Natural killer cell (primary cell): Measurements from ENCODE around the gene SGPP1. TPM values are rescaled to one million over a fixed set of nuclear protein-coding genes. Genes with fewer than 3 reads are reported as not detected.

Source experiments
- ATAC-seq, 3 donors: fragments of 150-1000 bp in 2 of 3; fragments of 200-7000 bp in 1 of 3; cut with Tn5 transposase; 1 replicate in 1 of 3; 2 replicates in 2 of 3; pipeline ENCODE4 v1.10.0; 2021; ENCODE audit warnings: mild to moderate bottlenecking in 2 of 3, moderate library complexity in 2 of 3
- DNase-seq, 2 donors: peaks; one replicate each; pipeline versions ENCODE4 v3.0.0 to v3.0.0-alpha.2; 2013 to 2021; ENCODE audit warnings: mixed read lengths in 1 of 2
- H3K27ac ChIP-seq: one replicate; pipeline ENCODE4 v1.5.1; 2013; ENCODE audit warnings: mild to moderate bottlenecking, low read length
- H3K27me3 ChIP-seq: one replicate; pipeline ENCODE4 v1.6.1; 2013; ENCODE audit warnings: low read length; ENCODE audit not compliant: control insufficient read depth, insufficient read depth
- H3K36me3 ChIP-seq: one replicate; pipeline ENCODE4 v1.6.1; 2013; ENCODE audit warnings: low read length; ENCODE audit not compliant: control insufficient read depth, insufficient read depth
- H3K4me1 ChIP-seq: one replicate; pipeline ENCODE4 v1.6.1; 2013; ENCODE audit warnings: low read length; ENCODE audit not compliant: control insufficient read depth, insufficient read depth
- H3K4me3 ChIP-seq: one replicate; pipeline ENCODE4 v1.5.1; 2013; ENCODE audit warnings: low read length
- H3K9me3 ChIP-seq: one replicate; pipeline ENCODE4 v1.6.1; 2013; ENCODE audit warnings: low read length; ENCODE audit not compliant: control insufficient read depth, insufficient read depth
- H3K27ac Mint-ChIP-seq, 2 donors: one replicate each; pipeline ENCODE4 v1.8.0; 2022; ENCODE audit warnings: mild to moderate bottlenecking in 2 of 2, mixed read lengths in 2 of 2, moderate library complexity in 1 of 2
- H3K27me3 Mint-ChIP-seq, 2 donors: one replicate each; pipeline ENCODE4 v1.8.0; 2022; ENCODE audit warnings: low read depth in 2 of 2, mixed read lengths in 2 of 2
- H3K36me3 Mint-ChIP-seq: one replicate; pipeline ENCODE4 v1.8.0; 2022; ENCODE audit warnings: mixed read lengths
- H3K4me1 Mint-ChIP-seq, 2 donors: one replicate each; pipeline ENCODE4 v1.8.0; 2022; ENCODE audit warnings: mixed read lengths in 2 of 2
- H3K4me3 Mint-ChIP-seq: one replicate; pipeline ENCODE4 v1.8.0; 2022; ENCODE audit warnings: mild to moderate bottlenecking, moderate library complexity, mixed read lengths
- H3K9me3 Mint-ChIP-seq, 2 donors: one replicate each; pipeline ENCODE4 v1.8.0; 2022; ENCODE audit warnings: mixed read lengths in 2 of 2
- CTCF ChIP-seq: fragments of 200-600 bp; IDR thresholded peaks from one replicate; pipeline ENCODE4 v1.8.0; 2022; ENCODE audit warnings: antibody characterized with exemption
- WGBS: methylation state at CpG from one replicate; pipeline ENCODE4 v1.1.7; 2013; ENCODE audit warnings: missing lambda C conversion rate; ENCODE audit not compliant: insufficient coverage; 5-methylcytosine and 5-hydroxymethylcytosine counted together
- intact Hi-C: fragments of 100-400 bp; cut with micrococcal nuclease; formaldehyde crosslinking; loops from one replicate; pipeline ENCODE4 v1.14.2; 2022
- total RNA-seq, 4 donors: library from RNA; stranded (reverse); fragments of 120-200 nt in 1 of 4; gene quantifications; one replicate each; pipeline versions ENCODE4 v1.2.3 to v1.2.4, GENCODE V29; 2013 to 2022

Gene SGPP1
- total RNA-seq, 3 donors from 2014 or later (not counting 1 experiment from before 2014, with no cell fraction given), result 17.8 to 23.4 (median 23.3) TPM

- Mint-ChIP-seq H3K27me3 (no peaks in the 10 kb centered on the region), H3K9me3 (no peaks in the 10 kb centered on the region), H3K4me3 (no peak overlapping the region), H3K36me3 (no peaks in the 10 kb centered on the region), H3K4me1 (peaks cover 0 to 10% of the 10 kb centered on the region in 2 donors), H3K27ac (peak overlapping the region in 1 of 2 donors; percentile 11)
- no peaks in the 10 kb centered on the region for H3K9me3 ChIP-seq
- intact Hi-C loops, result no loop called here
- no peak for TF ChIP-seq CTCF
- no peaks in the 10 kb centered on the region for H3K4me1 ChIP-seq
- H3K4me3 ChIP-seq, result no peak overlapping the region
- no peak for ATAC-seq
- no peaks in the 10 kb centered on the region for H3K27me3 ChIP-seq
- DNase-seq, result no peak
- H3K36me3 ChIP-seq, result peaks cover 8% of the 10 kb centered on the region
- no peak overlapping the region for H3K27ac ChIP-seq
These were observed 40.9 kb downstream of the SGPP1 start for GRCh38 chr14:63686926-63687325.

GRCh38 chr14:63685401-63685800, 42.5 kb downstream of the SGPP1 start:
- no peak for ATAC-seq
- H3K9me3 ChIP-seq, result no peaks in the 10 kb centered on the region
- TF ChIP-seq CTCF, result no peak
- H3K27ac ChIP-seq, result no peak overlapping the region
- H3K36me3 ChIP-seq, result peaks cover 8% of the 10 kb centered on the region
- no peaks in the 10 kb centered on the region for H3K4me1 ChIP-seq
- no peaks in the 10 kb centered on the region for H3K27me3 ChIP-seq
- Mint-ChIP-seq H3K36me3 (no peaks in the 10 kb centered on the region), H3K9me3 (no peaks in the 10 kb centered on the region), H3K4me1 (peaks cover 0 to 5% of the 10 kb centered on the region in 2 donors), H3K27me3 (no peaks in the 10 kb centered on the region), H3K27ac (no peak overlapping the region), H3K4me3 (no peak overlapping the region)
- no peak overlapping the region for H3K4me3 ChIP-seq
- WGBS, result no CpG with 5 or more reads among the region's 1 CpG
- no peak for DNase-seq
- intact Hi-C loops, result no loop called here

- H3K4me3 ChIP-seq, result no peak overlapping the region
- no peak overlapping the region for H3K4me3 Mint-ChIP-seq
- no peak overlapping the region for H3K27ac Mint-ChIP-seq
- H3K36me3 Mint-ChIP-seq, result no peaks in the 10 kb centered on the region
- peaks cover 8% of the 10 kb centered on the region for H3K36me3 ChIP-seq
- peaks cover 0 to 5% of the 10 kb centered on the region in 2 donors for H3K4me1 Mint-ChIP-seq
- ATAC-seq (no peak), DNase-seq (no peak)
- TF ChIP-seq CTCF, result no peak
- H3K27me3 Mint-ChIP-seq, result no peaks in the 10 kb centered on the region
- no peaks in the 10 kb centered on the region for H3K4me1 ChIP-seq
- H3K9me3 Mint-ChIP-seq, result no peaks in the 10 kb centered on the region
- 89% methylated on average over 7 of the region's 9 CpGs for WGBS
- H3K9me3 ChIP-seq, result no peaks in the 10 kb centered on the region
- H3K27me3 ChIP-seq, result no peaks in the 10 kb centered on the region
- no peak overlapping the region for H3K27ac ChIP-seq
- intact Hi-C loops, result loop anchor here (5.0 kb wide), 1 partner anchor 44 kb away; the partner anchor contains the start of gene SGPP1
These were observed 44.9 kb downstream of the SGPP1 start for GRCh38 chr14:63682727-63683593.

GRCh38 chr14:63678536-63678935, 49.3 kb downstream of the SGPP1 start:
- H3K9me3 Mint-ChIP-seq, result no peaks in the 10 kb centered on the region
- Histone ChIP-seq H3K36me3 (peaks cover 3% of the 10 kb centered on the region), H3K4me3 (no peak overlapping the region), H3K27me3 (no peaks in the 10 kb centered on the region), H3K9me3 (no peaks in the 10 kb centered on the region), H3K27ac (no peak overlapping the region), H3K4me1 (no peaks in the 10 kb centered on the region)
- TF ChIP-seq CTCF, result no peak
- intact Hi-C loops, result no loop called here
- ATAC-seq, result no peak
- H3K27me3 Mint-ChIP-seq, result no peaks in the 10 kb centered on the region
- 100% methylated on average over 1 of the region's 1 CpG for WGBS
- H3K4me1 Mint-ChIP-seq, result no peaks in the 10 kb centered on the region
- H3K4me3 Mint-ChIP-seq, result no peak overlapping the region
- H3K36me3 Mint-ChIP-seq, result no peaks in the 10 kb centered on the region
- no peak overlapping the region for H3K27ac Mint-ChIP-seq
- no peak for DNase-seq
